ENCODE measurements around the gene NFATC1.

Gene NFATC1

DNA sequence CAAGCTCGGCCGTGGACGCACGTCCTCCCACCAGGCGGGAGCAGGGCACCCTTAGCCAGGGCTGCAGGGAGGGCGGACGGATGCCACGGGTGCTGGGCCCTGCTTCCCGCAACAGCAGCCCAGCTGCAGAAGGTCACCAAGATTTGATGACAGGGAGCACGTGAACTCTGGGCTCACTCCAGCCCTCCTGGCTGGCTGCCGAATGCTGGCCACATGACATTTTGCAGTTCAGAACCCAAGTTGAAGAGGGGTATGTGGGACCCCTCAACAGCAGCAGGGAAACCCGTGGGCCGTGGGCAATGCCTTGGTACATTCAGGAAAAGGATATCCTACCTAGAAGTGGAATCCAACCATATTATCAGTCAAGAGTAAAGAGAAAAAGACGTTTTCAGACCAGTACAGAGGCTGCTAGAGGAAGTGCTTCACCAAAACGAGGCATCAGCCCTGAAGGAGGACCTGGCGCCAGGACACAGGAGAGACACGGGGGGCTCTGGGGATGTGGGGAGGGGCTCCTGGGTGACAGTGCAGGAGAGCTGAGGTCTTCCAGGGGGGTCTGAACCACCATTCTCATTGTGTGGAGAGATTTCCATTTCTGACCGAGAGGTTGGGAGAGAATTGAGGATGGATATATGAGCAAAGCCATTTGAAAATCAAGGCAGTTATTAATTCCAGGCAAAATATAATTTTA, 176.5 kb downstream of the NFATC1 start:
- DNase-seq (ENCODE audit: low spot score): no peak

DNA sequence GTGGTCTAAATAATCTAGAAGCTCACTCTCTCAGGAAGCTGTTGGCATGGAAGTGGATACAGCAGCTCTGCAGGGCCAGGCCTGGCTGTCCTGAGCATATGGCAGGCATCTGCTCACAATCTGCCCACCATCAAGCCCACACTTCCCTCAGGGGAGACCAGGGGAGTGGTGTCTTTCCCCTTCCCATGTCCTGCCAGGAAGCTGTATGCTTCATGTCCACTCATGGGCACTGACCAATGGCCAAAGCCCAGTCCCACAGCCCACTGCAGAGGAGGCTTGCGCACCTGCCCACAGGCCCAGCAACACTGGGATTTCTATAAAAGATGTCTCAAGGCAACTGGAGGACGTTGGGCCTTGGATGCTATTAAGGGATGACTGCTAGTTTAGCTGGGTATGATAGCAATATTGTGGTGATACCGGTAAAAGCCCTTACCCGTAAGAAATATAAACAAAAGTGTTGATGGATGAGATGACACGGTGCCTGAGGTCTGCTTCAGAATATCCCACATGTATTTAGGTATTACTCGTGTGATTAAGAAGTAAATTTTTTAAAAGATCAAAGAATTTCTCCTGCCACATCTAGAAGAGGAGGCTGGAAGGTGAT, 177.2 kb downstream of the NFATC1 start:
- no peak for DNase-seq (ENCODE audit: low spot score)

DNA sequence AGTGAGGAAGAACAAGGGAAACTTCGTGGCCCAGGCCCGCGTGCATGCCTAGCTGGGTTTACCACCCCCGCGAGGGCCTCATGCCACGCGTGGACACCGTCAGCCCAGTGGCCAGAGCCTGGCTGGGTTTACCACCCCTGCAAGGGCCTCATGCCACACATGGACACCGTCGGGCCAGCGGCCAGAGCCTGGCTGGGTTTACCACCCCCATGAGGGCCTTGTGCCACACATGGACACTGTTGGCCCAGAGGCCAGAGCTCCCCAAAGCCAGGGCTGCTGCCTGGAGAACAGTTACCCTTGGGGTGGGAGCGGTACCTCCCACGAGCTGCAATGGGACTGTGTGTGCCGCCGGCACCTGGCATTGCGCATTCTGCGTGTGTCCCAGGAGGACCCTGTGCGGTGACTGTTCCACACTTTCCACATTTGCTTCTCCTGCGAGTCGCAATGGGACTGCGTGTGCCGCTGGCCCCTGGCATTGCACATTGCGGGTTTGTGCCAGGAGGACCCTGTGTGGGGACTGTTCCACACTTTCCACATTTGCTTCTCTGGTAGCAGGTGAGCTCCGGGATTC, 178.3 kb downstream of the NFATC1 start:
- DNase-seq (ENCODE audit: low spot score): no peak

DNA sequence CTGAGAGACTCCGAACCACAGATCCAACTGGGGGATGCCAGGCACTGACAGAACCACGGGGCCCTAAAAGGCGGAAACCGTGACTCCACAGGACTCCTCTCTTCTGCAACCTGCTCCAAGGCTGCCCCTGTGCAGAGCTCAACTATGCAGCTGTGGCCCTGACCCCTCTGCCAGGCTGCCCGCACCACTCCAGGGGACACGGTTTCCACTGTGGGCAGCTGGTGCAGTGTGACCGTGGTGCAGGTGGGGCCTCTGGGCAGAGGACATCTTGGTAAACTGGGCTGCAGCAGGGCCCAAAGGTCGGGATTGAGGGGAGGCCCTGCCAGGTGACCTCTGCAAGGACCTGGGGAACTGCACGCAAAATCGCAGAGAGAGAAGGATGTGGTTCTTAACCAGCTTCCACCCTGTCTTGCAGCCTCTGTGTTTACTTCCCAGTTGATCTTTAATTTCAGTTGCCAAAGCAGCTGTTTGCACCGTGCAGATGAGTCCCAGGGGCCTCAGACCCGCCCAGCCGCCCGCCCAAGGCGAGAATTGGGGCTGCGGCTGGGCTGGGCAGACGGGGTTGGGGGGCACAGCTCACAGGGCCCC, 179.3 kb downstream of the NFATC1 start:
- no peak for DNase-seq (ENCODE audit: low spot score)

GRCh38 chr18:79575891-79576685, 180.4 kb downstream of the NFATC1 start:
- peak; percentile 70 for DNase-seq (ENCODE audit: low spot score)

DNA sequence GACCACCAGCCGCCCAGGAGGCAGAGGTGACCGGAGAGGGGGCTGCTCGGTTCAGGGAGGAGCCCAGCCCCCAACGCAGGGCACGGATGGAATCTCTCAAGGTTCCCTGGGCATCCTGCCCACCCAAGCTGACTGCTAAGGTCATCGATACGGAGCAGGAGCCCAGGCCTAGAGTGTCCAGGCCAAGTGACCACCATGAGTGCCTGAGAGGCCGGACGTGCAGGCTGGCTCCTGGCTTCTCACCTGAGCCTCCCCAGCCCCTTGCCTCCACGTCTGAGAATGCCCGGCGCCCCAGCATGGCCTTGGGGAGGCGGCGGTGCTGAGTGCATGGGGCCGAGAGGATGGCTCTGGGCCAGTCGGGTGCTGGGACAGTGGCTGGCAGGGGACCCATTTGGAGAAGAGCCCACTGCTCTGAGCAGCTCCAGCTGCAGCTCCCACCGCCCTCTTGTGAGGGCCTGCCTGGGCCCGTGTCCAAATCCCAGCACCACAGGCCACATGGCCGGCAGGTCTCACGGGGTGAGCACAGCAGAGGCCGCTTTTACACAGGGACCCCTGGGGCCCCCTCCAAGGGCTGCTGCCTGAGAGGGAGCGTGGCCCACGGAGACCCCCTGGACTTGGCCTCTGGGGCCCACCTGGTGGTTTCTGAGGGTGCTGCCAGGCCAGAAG, 181.1 kb downstream of the NFATC1 start:
- DNase-seq (ENCODE audit: low spot score): no peak

- DNase-seq (ENCODE audit: low spot score): no peak
These were observed 182.0 kb downstream of the NFATC1 start for GRCh38 chr18:79577451-79578395.

- no peak for DNase-seq (ENCODE audit: low spot score)
These were observed 182.9 kb downstream of the NFATC1 start for GRCh38 chr18:79578396-79579260.

Small RNAs within 50 kb of the gene (small RNA-seq; reads per million reads assigned to genes)
- 0 reads per million in 2 experiments for gene AC018445.2
